ENCODE measurements around the gene IGFBP6. TPM values are rescaled to one million over a fixed set of nuclear protein-coding genes. Genes with fewer than 3 reads are reported as not detected.

The IGFBP6 gene
- total and polyA plus RNA-seq, 4 donors: 1.6 to 17.6 (median 12.0) TPM

- TF ChIP-seq ZBTB33 (IDR thresholded peaks at IDR 0.05) (no peak), CTCF (IDR thresholded peaks at IDR 0.05; ENCODE audit: low read depth, low read length, missing input control) (no peak), HNF4G (IDR thresholded peaks at IDR 0.05) (no peak)
Observed at GRCh38 chr12:53074999-53075370, 22.5 kb upstream of the IGFBP6 start (continued).

- H3K4me3 ChIP-seq (ENCODE audit: low read depth in 1 of 3, low read length in 3 of 3): no peak overlapping the region
- TF ChIP-seq ATF3 (IDR thresholded peaks at IDR 0.05): no peak
- TF ChIP-seq RXRA (IDR thresholded peaks at IDR 0.05): no peak
- no peak for TF ChIP-seq TAF1 (conservative IDR thresholded peaks at IDR 0.05)
- no peak for TF ChIP-seq EGR1 (IDR thresholded peaks at IDR 0.05; ENCODE audit: low read depth in 2 of 2)
- no peak for TF ChIP-seq REST (IDR thresholded peaks at IDR 0.05)
- TF ChIP-seq ZBTB33 (IDR thresholded peaks at IDR 0.05): no peak
- TF ChIP-seq YY1 (IDR thresholded peaks at IDR 0.05): no peak
- TF ChIP-seq JUND (IDR thresholded peaks at IDR 0.05): no peak
- no peak for TF ChIP-seq HNF4A (conservative IDR thresholded peaks at IDR 0.05)
- TF ChIP-seq CTCF (IDR thresholded peaks at IDR 0.05; ENCODE audit: low read depth, low read length, missing input control): no peak
- TF ChIP-seq NR2F2 (IDR thresholded peaks at IDR 0.05): no peak
- TF ChIP-seq FOXA1 (IDR thresholded peaks at IDR 0.05): no peak
- TF ChIP-seq SP1 (IDR thresholded peaks at IDR 0.05): no peak
- no peak for TF ChIP-seq RAD21 (IDR thresholded peaks at IDR 0.05)
- TF ChIP-seq GABPA (IDR thresholded peaks at IDR 0.05 in 1 of 2, conservative IDR thresholded peaks at IDR 0.05 in 1 of 2): no peak
- no peak for TF ChIP-seq FOXA2 (IDR thresholded peaks at IDR 0.05)
- TF ChIP-seq MAX (IDR thresholded peaks at IDR 0.05): no peak
- TF ChIP-seq HNF4G (IDR thresholded peaks at IDR 0.05): no peak
- peaks cover 6 to 16% (median 8%) of the 10 kb centered on the region in 4 donors for H3K36me3 ChIP-seq (ENCODE audit: control insufficient read depth in 4 of 4, insufficient read depth in 3 of 4, low read depth in 1 of 4, low read length in 3 of 4)
- no peak overlapping the region for H3K9ac ChIP-seq (ENCODE audit: low read depth in 1 of 2, low read length in 2 of 2)
- no peak for DNase-seq (ENCODE audit: low spot score)
- H3K27ac ChIP-seq (ENCODE audit: low read depth in 1 of 2, low read length in 2 of 2): no peak overlapping the region
- H3K27me3 ChIP-seq (ENCODE audit: control insufficient read depth in 4 of 4, insufficient read depth in 4 of 4, low read length in 3 of 4): no peaks in the 10 kb centered on the region
- WGBS: 97% methylated on average over 3 of the region's 3 CpGs
- H3K9me3 ChIP-seq (ENCODE audit: control insufficient read depth in 4 of 4, low read length in 3 of 4): no peaks in the 10 kb centered on the region
- H3K4me1 ChIP-seq (ENCODE audit: control insufficient read depth in 4 of 4, insufficient read depth in 4 of 4, low read length in 3 of 4): peaks cover 5 to 33% (median 14%) of the 10 kb centered on the region in 4 donors
Observed at GRCh38 chr12:53076461-53076860, 21.0 kb upstream of the IGFBP6 start.

Data from liver (tissue), 9 donors.